Astrocyte (in vitro differentiated cells and primary cell): ENCODE data around the gene PNO1. TPM values are rescaled to one million over a fixed set of nuclear protein-coding genes. Genes with fewer than 3 reads are reported as not detected.

ENCODE experiments used
- DNase-seq: peaks from one replicate; pipeline ENCODE4 v3.0.0-alpha.2; 2010; ENCODE audit warnings: low read depth
- FAIRE-seq: peaks from 2 replicates; lab custom pipeline; 2011; peaks lifted over from hg19 to GRCh38; lab: Jason Lieb, UNC
- H2AFZ ChIP-seq: 2 replicates; pipeline ENCODE4 v1.6.0; 2012; ENCODE audit warnings: low read depth, low read length, inconsistent platforms
- H3K27ac ChIP-seq: 2 replicates; pipeline ENCODE4 v1.5.1; 2011; ENCODE audit warnings: low read depth, low read length, inconsistent platforms
- H3K27me3 ChIP-seq: 2 replicates; pipeline ENCODE4 v1.6.0; 2011; ENCODE audit warnings: low read length, inconsistent platforms; ENCODE audit not compliant: insufficient read depth
- H3K36me3 ChIP-seq: 2 replicates; pipeline ENCODE4 v1.5.1; 2011; ENCODE audit warnings: low read length, inconsistent platforms; ENCODE audit not compliant: insufficient read depth
- H3K4me1 ChIP-seq: 2 replicates; pipeline ENCODE4 v1.5.1; 2011; ENCODE audit warnings: low read length, inconsistent platforms; ENCODE audit not compliant: insufficient read depth
- H3K4me2 ChIP-seq: 2 replicates; pipeline ENCODE4 v1.6.0; 2012; ENCODE audit warnings: low read length, inconsistent platforms
- H3K4me3 ChIP-seq: 2 replicates; pipeline ENCODE4 v1.5.1; 2011; ENCODE audit warnings: low read depth, mild to moderate bottlenecking, low read length, inconsistent platforms; ENCODE audit not compliant: insufficient read depth
- H3K79me2 ChIP-seq: 2 replicates; pipeline ENCODE4 v1.6.0; 2012; ENCODE audit warnings: mild to moderate bottlenecking, low read length, inconsistent platforms; ENCODE audit not compliant: insufficient read depth
- H3K9ac ChIP-seq: 2 replicates; pipeline ENCODE4 v1.6.0; 2012; ENCODE audit warnings: mild to moderate bottlenecking, low read length, inconsistent platforms
- H3K9me3 ChIP-seq: 2 replicates; pipeline ENCODE4 v1.5.1; 2012; ENCODE audit warnings: low read depth, mild to moderate bottlenecking, low read length, inconsistent platforms; ENCODE audit not compliant: insufficient read depth
- H4K20me1 ChIP-seq: 2 replicates; pipeline ENCODE4 v1.6.0; 2012; ENCODE audit warnings: low read length, inconsistent platforms; ENCODE audit not compliant: insufficient read depth
- H3K27ac Mint-ChIP-seq: one replicate; pipeline ENCODE4 v1.8.0; 2021; ENCODE audit warnings: mild to moderate bottlenecking, mixed read lengths; ENCODE audit not compliant: unreplicated experiment
- H3K27me3 Mint-ChIP-seq: one replicate; pipeline ENCODE4 v1.8.0; 2021; ENCODE audit warnings: low read depth, mixed read lengths; ENCODE audit not compliant: unreplicated experiment
- H3K36me3 Mint-ChIP-seq: one replicate; pipeline ENCODE4 v1.8.0; 2021; ENCODE audit warnings: low read depth, mixed read lengths; ENCODE audit not compliant: unreplicated experiment
- H3K4me1 Mint-ChIP-seq: one replicate; pipeline ENCODE4 v1.8.0; 2021; ENCODE audit warnings: low read depth, mixed read lengths; ENCODE audit not compliant: unreplicated experiment
- H3K4me3 Mint-ChIP-seq: one replicate; pipeline ENCODE4 v1.8.0; 2021; ENCODE audit warnings: mild to moderate bottlenecking, moderate library complexity, mixed read lengths; ENCODE audit not compliant: unreplicated experiment
- H3K9me3 Mint-ChIP-seq: one replicate; pipeline ENCODE4 v1.8.0; 2021; ENCODE audit warnings: mild to moderate bottlenecking, mixed read lengths; ENCODE audit not compliant: unreplicated experiment
- EZH2 ChIP-seq: IDR thresholded peaks from 2 replicates; pipeline ENCODE4 v1.6.1; 2012; ENCODE audit warnings: mild to moderate bottlenecking, low read length, inconsistent platforms; ENCODE audit not compliant: insufficient read depth
- total RNA-seq: library from RNA; stranded (reverse); gene quantifications from 2 replicates; pipeline ENCODE4 v1.2.1, GENCODE V29; 2021
- TF ChIP-seq, protein P1 (sequence below): IDR thresholded peaks from 2 replicates; pipeline ENCODE4 v1.5.1; 2011; ENCODE audit warnings: low read depth, mild to moderate bottlenecking, inconsistent platforms, low read length, moderate library complexity; ENCODE audit not compliant: insufficient read depth

Gene PNO1
- total RNA-seq, 1 donor from 2014 or later, result 26.8 TPM

DNA sequence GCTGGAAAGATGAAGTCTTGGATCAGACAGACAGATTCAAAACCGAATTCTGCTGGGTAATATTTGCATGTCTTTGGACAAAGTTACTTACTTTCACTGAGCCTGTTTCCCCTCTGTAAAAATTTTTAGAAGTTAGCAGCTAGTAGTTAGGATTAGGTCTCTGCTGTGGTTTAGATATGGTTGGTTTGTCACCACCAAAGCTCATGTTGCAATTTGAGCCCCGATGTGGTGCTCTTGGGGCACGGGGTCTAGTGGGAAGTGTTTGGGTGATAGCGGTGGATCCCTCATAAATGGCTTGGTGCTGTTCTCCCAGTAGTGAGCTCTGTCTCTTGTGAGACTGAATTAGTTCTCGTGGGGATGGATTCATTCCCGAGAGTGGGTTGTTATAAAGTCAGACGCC, 38.9 kb upstream of the PNO1 start:
- Mint-ChIP-seq H3K4me3 (no peak overlapping the region), H3K27me3 (peaks cover 9% of the 10 kb centered on the region), H3K36me3 (no peaks in the 10 kb centered on the region), H3K9me3 (peaks cover 2% of the 10 kb centered on the region), H3K4me1 (no peaks in the 10 kb centered on the region), H3K27ac (no peak overlapping the region)
- Histone ChIP-seq H3K9me3 (no peaks in the 10 kb centered on the region), H3K79me2 (no peaks in the 10 kb centered on the region), H3K27ac (no peak overlapping the region), H3K9ac (no peak overlapping the region), H3K27me3 (no peaks in the 10 kb centered on the region), H2AFZ (no peak overlapping the region), H3K4me2 (no peak overlapping the region), H3K4me3 (no peak overlapping the region), H3K36me3 (no peaks in the 10 kb centered on the region), H3K4me1 (no peaks in the 10 kb centered on the region), H4K20me1 (no peaks in the 10 kb centered on the region)
- TF ChIP-seq EZH2, result no peak
- TF ChIP-seq, protein P1, sequence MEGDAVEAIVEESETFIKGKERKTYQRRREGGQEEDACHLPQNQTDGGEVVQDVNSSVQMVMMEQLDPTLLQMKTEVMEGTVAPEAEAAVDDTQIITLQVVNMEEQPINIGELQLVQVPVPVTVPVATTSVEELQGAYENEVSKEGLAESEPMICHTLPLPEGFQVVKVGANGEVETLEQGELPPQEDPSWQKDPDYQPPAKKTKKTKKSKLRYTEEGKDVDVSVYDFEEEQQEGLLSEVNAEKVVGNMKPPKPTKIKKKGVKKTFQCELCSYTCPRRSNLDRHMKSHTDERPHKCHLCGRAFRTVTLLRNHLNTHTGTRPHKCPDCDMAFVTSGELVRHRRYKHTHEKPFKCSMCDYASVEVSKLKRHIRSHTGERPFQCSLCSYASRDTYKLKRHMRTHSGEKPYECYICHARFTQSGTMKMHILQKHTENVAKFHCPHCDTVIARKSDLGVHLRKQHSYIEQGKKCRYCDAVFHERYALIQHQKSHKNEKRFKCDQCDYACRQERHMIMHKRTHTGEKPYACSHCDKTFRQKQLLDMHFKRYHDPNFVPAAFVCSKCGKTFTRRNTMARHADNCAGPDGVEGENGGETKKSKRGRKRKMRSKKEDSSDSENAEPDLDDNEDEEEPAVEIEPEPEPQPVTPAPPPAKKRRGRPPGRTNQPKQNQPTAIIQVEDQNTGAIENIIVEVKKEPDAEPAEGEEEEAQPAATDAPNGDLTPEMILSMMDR, result no peak
- DNase-seq (no peak), FAIRE-seq (no peak)

GRCh38 chr2:68119504-68119903, 38.2 kb upstream of the PNO1 start:
- Histone ChIP-seq H3K79me2 (no peaks in the 10 kb centered on the region), H3K27me3 (no peaks in the 10 kb centered on the region), H2AFZ (no peak overlapping the region), H3K4me2 (no peak overlapping the region), H3K4me3 (no peak overlapping the region), H3K9me3 (no peaks in the 10 kb centered on the region), H3K36me3 (no peaks in the 10 kb centered on the region), H4K20me1 (no peaks in the 10 kb centered on the region), H3K9ac (no peak overlapping the region), H3K27ac (no peak overlapping the region), H3K4me1 (no peaks in the 10 kb centered on the region)
- H3K4me3 Mint-ChIP-seq, result no peak overlapping the region
- no peak overlapping the region for H3K27ac Mint-ChIP-seq
- H3K9me3 Mint-ChIP-seq, result peaks cover 2% of the 10 kb centered on the region
- no peak for DNase-seq
- no peaks in the 10 kb centered on the region for H3K4me1 Mint-ChIP-seq
- peaks cover 9% of the 10 kb centered on the region for H3K27me3 Mint-ChIP-seq
- no peak for FAIRE-seq
- no peaks in the 10 kb centered on the region for H3K36me3 Mint-ChIP-seq
- TF ChIP-seq, protein P1, result no peak
- no peak for TF ChIP-seq EZH2

DNA sequence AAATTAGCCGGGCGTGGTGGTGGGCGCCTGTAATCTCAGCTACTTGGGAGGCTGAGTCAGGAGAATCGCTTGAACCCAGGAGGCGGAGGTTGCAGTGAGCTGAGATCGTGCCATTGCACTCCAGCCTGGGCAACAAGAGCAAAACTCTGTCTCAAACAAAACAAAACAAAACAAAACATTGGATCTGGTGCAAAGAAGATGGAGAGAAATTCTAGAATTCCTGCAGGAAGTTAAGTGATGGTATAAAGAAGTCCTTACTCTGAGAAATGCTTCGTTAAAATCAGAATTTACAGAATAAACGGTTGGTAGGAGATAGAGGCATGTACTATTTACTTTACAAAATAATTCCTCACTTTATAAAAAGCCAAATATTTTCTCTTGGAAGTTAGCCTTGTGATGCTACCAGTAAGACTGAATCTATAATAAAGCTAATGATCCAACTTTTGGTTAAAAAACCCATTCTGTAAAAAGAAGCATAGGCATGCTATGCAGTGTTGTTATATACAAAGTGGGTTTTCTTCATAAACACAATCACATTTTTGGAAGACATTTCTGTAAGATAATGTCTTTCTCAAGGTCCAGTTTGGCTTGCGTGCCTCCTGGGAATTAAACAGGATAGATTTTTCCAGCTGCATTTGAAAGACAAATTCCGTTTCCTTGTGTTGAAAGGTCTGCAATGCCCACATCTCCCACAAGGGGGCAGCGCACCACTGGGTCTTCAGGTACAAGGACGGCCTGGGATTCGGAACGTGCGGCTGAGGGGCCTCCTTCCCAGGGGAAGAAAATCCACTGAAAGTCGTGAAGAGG, 35.6 kb upstream of the PNO1 start:
- Histone ChIP-seq H3K9ac (peak overlapping the region; percentile 2), H2AFZ (no peak overlapping the region), H3K27me3 (no peaks in the 10 kb centered on the region), H3K4me2 (peak overlapping the region; percentile 53), H3K9me3 (no peaks in the 10 kb centered on the region), H3K4me1 (no peaks in the 10 kb centered on the region), H3K36me3 (no peaks in the 10 kb centered on the region), H3K79me2 (no peaks in the 10 kb centered on the region), H3K4me3 (no peak overlapping the region), H4K20me1 (no peaks in the 10 kb centered on the region), H3K27ac (no peak overlapping the region)
- Mint-ChIP-seq H3K27ac (no peak overlapping the region), H3K4me1 (no peaks in the 10 kb centered on the region), H3K9me3 (no peaks in the 10 kb centered on the region), H3K27me3 (no peaks in the 10 kb centered on the region), H3K4me3 (no peak overlapping the region), H3K36me3 (no peaks in the 10 kb centered on the region)
- DNase-seq, result peak; percentile 52
- no peak for FAIRE-seq
- TF ChIP-seq EZH2, result no peak
- TF ChIP-seq, protein P1, result peak; percentile 97
